ENCODE measurements around the gene PSMB7. TPM values are rescaled to one million over a fixed set of nuclear protein-coding genes. Genes with fewer than 3 reads are reported as not detected.

Gene PSMB7
- total and polyA plus RNA-seq, 2 of the 13 experiments (the other 11 are each of a cell fraction or from before 2014, with no cell fraction given), result 259 to 291 TPM

DNA sequence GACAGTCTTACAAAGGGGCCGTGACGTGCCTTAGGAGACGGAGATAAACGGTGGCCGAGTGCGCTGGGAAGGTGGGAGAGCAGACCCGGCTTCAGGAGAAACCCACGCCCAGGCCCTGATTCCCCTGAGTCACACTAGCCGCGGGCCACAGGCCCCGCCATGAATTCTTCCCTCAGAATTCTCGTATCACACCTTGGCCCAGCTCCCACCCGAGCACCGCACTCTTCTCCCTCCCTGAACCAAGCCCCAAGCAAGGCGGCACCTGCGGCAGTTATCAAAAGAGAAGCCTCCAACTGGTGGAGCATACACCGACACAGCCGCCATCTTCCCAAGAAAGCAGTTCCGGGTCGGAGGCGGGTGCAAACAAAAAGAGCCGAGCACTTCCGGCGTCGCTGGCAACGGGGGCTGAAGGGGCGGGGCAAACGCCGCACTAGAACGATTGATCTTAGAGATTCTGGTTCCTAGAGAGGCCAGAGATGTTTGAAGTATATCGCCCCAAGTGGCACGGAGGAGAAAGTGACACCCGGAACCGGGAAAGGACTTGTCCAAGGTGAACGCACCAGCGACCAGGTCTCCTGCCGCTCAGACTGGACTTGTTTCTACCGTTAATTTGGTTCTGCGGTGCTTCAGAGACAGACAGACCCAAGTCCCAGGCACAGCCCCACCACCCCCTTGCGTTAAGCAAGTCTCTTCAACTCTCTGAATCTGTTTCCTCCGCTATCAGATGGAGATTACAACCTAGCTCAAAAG lies at the start of gene PSMB7 (continued):
- TF ChIP-seq, protein P1, sequence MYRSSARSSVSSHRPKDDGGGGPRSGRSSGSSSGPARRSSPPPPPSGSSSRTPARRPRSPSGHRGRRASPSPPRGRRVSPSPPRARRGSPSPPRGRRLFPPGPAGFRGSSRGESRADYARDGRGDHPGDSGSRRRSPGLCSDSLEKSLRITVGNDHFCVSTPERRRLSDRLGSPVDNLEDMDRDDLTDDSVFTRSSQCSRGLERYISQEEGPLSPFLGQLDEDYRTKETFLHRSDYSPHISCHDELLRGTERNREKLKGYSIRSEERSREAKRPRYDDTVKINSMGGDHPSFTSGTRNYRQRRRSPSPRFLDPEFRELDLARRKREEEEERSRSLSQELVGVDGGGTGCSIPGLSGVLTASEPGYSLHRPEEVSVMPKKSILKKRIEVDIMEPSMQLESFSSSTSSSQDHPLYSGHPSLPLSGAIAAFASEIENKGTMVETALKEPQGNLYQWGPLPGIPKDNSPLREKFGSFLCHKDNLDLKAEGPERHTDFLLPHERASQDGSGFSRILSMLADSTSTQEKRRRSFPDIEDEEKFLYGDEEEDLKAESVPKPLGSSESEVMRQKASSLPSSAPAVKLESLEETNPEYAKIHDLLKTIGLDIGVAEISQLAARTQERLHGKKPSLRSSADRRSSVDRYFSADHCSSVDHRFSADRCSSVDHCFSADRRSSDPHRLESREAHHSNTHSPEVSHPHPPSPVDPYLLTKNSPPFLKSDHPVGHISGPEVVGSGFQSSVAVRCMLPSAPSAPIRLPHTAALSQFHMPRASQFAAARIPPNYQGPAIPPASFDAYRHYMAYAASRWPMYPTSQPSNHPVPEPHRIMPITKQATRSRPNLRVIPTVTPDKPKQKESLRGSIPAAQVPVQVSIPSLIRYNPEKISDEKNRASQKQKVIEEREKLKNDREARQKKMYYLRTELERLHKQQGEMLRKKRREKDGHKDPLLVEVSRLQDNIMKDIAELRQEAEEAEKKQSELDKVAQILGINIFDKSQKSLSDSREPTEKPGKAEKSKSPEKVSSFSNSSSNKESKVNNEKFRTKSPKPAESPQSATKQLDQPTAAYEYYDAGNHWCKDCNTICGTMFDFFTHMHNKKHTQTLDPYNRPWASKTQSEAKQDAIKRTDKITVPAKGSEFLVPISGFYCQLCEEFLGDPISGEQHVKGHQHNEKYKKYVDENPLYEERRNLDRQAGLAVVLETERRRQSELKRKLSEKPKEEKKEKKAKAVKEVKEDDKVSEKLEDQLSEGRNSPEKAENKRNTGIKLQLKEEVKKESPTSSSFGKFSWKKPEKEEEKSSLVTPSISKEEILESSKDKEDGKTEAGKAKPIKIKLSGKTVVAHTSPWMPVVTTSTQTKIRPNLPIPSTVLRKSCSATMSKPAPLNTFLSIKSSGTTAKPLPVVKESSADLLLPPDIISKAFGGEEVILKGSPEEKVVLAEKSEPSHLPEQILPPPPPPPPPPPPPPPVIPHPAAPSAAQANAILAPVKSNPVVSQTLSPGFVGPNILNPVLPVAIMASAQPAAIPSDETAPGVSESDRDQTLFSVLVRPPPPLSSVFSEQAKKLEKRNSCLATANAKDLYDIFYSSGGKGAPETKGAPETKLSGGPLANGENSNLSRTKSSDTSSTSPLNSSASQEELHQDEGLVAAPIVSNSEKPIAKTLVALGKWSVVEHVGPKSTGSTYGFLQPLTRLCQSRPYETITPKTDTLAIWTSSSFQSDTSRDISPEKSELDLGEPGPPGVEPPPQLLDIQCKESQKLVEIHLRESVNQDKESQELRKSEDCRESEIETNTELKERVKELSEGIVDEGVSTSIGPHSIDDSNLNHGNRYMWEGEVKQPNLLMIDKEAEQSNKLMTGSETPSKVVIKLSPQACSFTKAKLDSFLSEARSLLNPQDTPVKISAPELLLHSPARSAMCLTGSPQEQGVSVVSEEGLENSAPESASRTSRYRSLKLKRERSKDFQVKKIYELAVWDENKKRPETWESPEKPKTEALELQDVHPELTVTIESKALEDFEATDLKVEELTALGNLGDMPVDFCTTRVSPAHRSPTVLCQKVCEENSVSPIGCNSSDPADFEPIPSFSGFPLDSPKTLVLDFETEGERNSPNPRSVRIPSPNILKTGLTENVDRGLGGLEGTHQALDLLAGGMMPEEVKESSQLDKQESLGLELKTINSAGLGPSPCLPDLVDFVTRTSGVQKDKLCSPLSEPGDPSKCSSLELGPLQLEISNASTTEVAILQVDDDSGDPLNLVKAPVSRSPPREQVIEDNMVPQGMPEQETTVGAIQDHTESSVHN (CRISPR knock-in tag; IDR thresholded peaks at IDR 0.05), result no peak
- TF ChIP-seq ZNF432 (CRISPR knock-in tag; IDR thresholded peaks at IDR 0.05; ENCODE audit: borderline replicate concordance) (no peak), SP4 (CRISPR knock-in tag; IDR thresholded peaks at IDR 0.05) (peak; percentile 90), RXRA (CRISPR knock-in tag; IDR thresholded peaks at IDR 0.05) (peak; percentile 35), SIN3A (IDR thresholded peaks at IDR 0.05; ENCODE audit: borderline replicate concordance, low read depth, low read length) (peak; percentile 90; the same call in 1 of the 2 replicates), ZNF740 (CRISPR knock-in tag; IDR thresholded peaks at IDR 0.05) (peak; percentile 56; the same call in 1 of the 2 replicates), MYC (CRISPR knock-in tag; IDR thresholded peaks at IDR 0.05; ENCODE audit: borderline replicate concordance) (peak; percentile 69; the same call in 1 of the 2 replicates), BCL6 (CRISPR knock-in tag; IDR thresholded peaks at IDR 0.05) (no peak), ZNF20 (CRISPR knock-in tag; IDR thresholded peaks at IDR 0.05) (0 out of 2 replicates have a peak, but pooled peaks have one; percentile 32), JUN (CRISPR knock-in tag; IDR thresholded peaks at IDR 0.05) (no peak), YEATS4 (CRISPR knock-in tag; IDR thresholded peaks at IDR 0.05; ENCODE audit: borderline replicate concordance) (peak; percentile 64), IRF2 (CRISPR knock-in tag; IDR thresholded peaks at IDR 0.05) (peak; percentile 91), ZNF775 (CRISPR knock-in tag; IDR thresholded peaks at IDR 0.05; ENCODE audit: borderline replicate concordance) (no peak), NONO (IDR thresholded peaks at IDR 0.05) (no peak), NONO (CRISPR knock-in tag; conservative IDR thresholded peaks at IDR 0.05) (0 out of 2 replicates have a peak, but pooled peaks have one; percentile 56)
- TF ChIP-seq, protein P2, sequence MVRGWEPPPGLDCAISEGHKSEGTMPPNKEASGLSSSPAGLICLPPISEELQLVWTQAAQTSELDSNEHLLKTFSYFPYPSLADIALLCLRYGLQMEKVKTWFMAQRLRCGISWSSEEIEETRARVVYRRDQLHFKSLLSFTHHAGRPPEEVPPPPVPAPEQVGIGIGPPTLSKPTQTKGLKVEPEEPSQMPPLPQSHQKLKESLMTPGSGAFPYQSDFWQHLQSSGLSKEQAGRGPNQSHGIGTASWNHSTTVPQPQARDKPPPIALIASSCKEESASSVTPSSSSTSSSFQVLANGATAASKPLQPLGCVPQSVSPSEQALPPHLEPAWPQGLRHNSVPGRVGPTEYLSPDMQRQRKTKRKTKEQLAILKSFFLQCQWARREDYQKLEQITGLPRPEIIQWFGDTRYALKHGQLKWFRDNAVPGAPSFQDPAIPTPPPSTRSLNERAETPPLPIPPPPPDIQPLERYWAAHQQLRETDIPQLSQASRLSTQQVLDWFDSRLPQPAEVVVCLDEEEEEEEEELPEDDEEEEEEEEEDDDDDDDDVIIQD (CRISPR knock-in tag; IDR thresholded peaks at IDR 0.05; ENCODE audit: low read depth), result peak; percentile 100
